Activated B cell treated with CpG ODN at 0.5 μM for 24 hours (primary cell): Measurements from ENCODE around the gene EDDM13. TPM values are rescaled to one million over a fixed set of nuclear protein-coding genes. Genes with fewer than 3 reads are reported as not detected.
"Not testable (repeated sequence)": the region's sequence is repeated elsewhere in the genome, so short reads cannot be mapped to it uniquely, and the experiment has no call there.

Experiments
- ATAC-seq: fragments of 200-7000 bp; cut with Tn5 transposase; one replicate; pipeline ENCODE4 v1.10.0; 2021; ENCODE audit warnings: low read depth, mild to moderate bottlenecking, moderate library complexity
- CTCF ChIA-PET: fragments of 350-600 bp; sonication (Branson Sonifier 250); formaldehyde crosslinking; loops from one replicate; lab custom pipeline; 2021; ENCODE audit warnings: antibody characterized with exemption; lab: Charles Lee
- POLR2A ChIA-PET: fragments of 350-600 bp; sonication (Branson Sonifier 250); formaldehyde crosslinking; loops from one replicate; lab custom pipeline; 2021; ENCODE audit warnings: antibody characterized with exemption; lab: Charles Lee
- DNase-seq: peaks from one replicate; pipeline ENCODE4 v3.0.0; 2022
- H3K27ac Mint-ChIP-seq: one replicate; pipeline ENCODE4 v1.8.0; 2020; ENCODE audit warnings: mixed read lengths
- H3K27me3 Mint-ChIP-seq: one replicate; pipeline ENCODE4 v1.8.0; 2021; ENCODE audit warnings: mixed read lengths
- H3K36me3 Mint-ChIP-seq: one replicate; pipeline ENCODE4 v1.8.0; 2021; ENCODE audit warnings: low read depth, mixed read lengths
- H3K4me1 Mint-ChIP-seq: one replicate; pipeline ENCODE4 v1.8.0; 2021; ENCODE audit warnings: mixed read lengths
- H3K4me3 Mint-ChIP-seq: one replicate; pipeline ENCODE4 v1.8.0; 2020; ENCODE audit warnings: mild to moderate bottlenecking, mixed read lengths
- H3K9me3 Mint-ChIP-seq: one replicate; pipeline ENCODE4 v1.8.0; 2020; ENCODE audit warnings: mixed read lengths
- intact Hi-C: fragments of 100-400 bp; cut with micrococcal nuclease; formaldehyde crosslinking; loops from one replicate; pipeline ENCODE4 v1.15.1; 2024
- total RNA-seq: library from RNA; stranded (reverse); gene quantifications from 2 replicates; pipeline ENCODE4 v1.2.3, GENCODE V29; 2022
- TF ChIP-seq, protein P1 (sequence below): fragments of 200-600 bp; IDR thresholded peaks from one replicate; pipeline ENCODE4 v1.8.0; 2022; ENCODE audit warnings: antibody characterized with exemption, mild to moderate bottlenecking

Gene EDDM13
- total RNA-seq, 1 donor from 2014 or later, result not detected

DNA sequence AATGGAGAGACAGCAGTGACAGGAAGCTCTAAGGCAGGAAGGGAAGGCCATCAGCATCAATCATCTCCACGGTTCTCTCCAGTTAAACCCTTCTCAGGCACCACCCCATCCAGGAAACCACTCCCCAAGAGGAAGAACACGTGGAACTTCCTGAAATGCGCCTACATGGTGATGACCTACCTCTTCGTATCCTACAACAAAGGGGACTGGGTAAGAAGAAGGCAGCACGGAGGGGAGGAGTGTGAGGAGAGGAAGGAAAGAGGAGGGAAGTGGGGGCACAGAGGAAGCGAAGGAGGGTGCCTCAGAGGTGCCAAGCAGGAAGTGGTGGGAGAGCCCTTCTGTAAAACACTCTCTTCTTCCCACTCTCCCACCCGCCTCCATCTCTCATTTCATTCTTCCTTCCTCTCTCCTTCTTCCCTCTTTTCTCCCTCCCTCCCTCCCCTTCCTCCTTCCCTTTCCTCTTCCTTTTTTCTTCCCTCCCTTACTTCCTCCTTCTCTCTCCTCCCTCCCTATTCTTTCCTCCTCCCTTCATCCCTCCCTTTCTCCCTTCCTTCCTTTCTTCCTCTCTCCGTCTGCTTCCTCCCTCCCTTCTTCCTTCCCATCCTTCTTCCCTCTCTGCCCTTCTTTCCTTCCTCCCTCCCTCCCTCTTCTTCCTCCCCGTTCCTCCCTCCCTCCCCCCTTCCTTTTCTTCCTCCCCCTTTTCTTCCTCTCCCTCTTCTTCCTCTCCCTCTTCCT, 29.5 kb downstream of the EDDM13 start:
- no peak for DNase-seq
- Mint-ChIP-seq H3K27me3 (no peaks in the 10 kb centered on the region), H3K4me1 (peaks cover 3% of the 10 kb centered on the region)

DNA sequence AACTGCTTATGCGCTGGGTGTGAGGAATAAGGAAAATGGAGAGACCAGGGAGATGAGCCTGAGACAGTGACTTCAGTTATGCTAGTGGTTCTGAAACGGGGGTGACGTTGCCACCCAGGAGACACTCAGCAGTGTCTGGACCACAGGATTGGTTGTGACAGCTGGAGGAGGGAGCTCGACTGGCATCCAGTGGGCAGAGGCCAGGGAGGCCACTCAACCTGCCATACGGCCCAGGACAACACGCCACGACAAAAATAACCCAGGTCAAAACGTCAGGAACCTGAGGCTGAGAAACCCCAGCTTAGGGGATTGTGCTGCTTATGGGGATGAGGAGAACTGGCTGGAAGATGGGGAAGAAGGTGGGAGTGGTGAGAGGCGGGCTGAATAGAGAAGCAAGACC, 31.7 kb downstream of the EDDM13 start:
- H3K36me3 Mint-ChIP-seq, result peaks cover 33% of the 10 kb centered on the region
- TF ChIP-seq, protein P1, sequence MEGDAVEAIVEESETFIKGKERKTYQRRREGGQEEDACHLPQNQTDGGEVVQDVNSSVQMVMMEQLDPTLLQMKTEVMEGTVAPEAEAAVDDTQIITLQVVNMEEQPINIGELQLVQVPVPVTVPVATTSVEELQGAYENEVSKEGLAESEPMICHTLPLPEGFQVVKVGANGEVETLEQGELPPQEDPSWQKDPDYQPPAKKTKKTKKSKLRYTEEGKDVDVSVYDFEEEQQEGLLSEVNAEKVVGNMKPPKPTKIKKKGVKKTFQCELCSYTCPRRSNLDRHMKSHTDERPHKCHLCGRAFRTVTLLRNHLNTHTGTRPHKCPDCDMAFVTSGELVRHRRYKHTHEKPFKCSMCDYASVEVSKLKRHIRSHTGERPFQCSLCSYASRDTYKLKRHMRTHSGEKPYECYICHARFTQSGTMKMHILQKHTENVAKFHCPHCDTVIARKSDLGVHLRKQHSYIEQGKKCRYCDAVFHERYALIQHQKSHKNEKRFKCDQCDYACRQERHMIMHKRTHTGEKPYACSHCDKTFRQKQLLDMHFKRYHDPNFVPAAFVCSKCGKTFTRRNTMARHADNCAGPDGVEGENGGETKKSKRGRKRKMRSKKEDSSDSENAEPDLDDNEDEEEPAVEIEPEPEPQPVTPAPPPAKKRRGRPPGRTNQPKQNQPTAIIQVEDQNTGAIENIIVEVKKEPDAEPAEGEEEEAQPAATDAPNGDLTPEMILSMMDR, result no peak
- POLR2A ChIA-PET, result no interaction called here
- no peaks in the 10 kb centered on the region for H3K9me3 Mint-ChIP-seq
- no peak for DNase-seq
- no peak overlapping the region for H3K4me3 Mint-ChIP-seq
- H3K27me3 Mint-ChIP-seq, result no peaks in the 10 kb centered on the region
- H3K27ac Mint-ChIP-seq, result no peak overlapping the region
- no peak for ATAC-seq
- CTCF ChIA-PET, result no interaction called here
- peaks cover 3% of the 10 kb centered on the region for H3K4me1 Mint-ChIP-seq
- intact Hi-C loops, result no loop called here

More for the DNA sequence above, 29.5 kb downstream of the EDDM13 start:
- POLR2A ChIA-PET, result no interaction called here
- H3K27ac Mint-ChIP-seq, result no peak overlapping the region
- H3K36me3 Mint-ChIP-seq, result peaks cover 36% of the 10 kb centered on the region
- CTCF ChIA-PET, result no interaction called here
- no peaks in the 10 kb centered on the region for H3K9me3 Mint-ChIP-seq
- no peak overlapping the region for H3K4me3 Mint-ChIP-seq
- ATAC-seq, result no peak
- intact Hi-C loops, result no loop called here
- TF ChIP-seq, protein P1, result no peak

DNA sequence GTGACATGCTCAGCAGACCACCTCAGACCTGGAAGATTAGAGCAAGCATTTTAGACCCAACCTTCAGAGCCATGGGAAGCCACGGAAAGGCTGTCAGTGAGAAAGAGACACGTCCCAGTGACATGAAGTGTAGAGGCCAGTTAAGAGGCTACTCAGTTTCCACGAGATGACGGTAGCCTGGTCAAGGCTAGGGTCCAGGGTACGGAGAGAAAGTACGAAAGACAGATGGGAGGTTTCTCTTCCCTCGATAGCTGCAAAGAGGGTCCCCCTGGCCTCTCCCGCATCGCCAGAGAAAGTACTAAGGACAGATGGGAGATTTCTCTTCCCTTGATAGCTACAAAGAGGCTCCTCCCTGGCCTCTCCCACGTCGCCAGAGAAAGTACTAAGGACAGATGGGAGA, 33.5 kb downstream of the EDDM13 start:
- H3K9me3 Mint-ChIP-seq, result no peaks in the 10 kb centered on the region
- TF ChIP-seq, protein P1, result no peak
- no peak overlapping the region for H3K4me3 Mint-ChIP-seq
- ChIA-PET POLR2A (no interaction called here), CTCF (no interaction called here)
- peaks cover 40% of the 10 kb centered on the region for H3K36me3 Mint-ChIP-seq
- no peak for ATAC-seq
- H3K27ac Mint-ChIP-seq, result no peak overlapping the region
- intact Hi-C loops, result no loop called here
- no peak for DNase-seq
- H3K4me1 Mint-ChIP-seq, result peaks cover 3% of the 10 kb centered on the region
- no peaks in the 10 kb centered on the region for H3K27me3 Mint-ChIP-seq

DNA sequence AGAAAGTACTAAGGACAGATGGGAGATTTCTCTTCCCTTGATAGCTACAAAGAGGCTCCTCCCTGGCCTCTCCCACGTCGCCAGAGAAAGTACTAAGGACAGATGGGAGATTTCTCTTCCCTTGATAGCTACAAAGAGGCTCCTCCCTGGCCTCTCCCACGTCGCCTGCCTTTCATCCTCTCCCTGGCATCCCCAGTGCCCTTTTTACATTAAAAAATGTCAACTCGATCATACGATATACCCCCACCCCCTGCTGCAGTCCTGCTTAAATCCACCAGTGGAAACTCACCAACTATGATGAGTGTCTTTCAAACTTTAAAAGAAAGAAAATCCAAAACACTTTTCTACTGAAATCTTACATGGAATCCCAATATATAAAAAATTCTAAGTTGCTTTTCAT, 34.5 kb downstream of the EDDM13 start:
- intact Hi-C loops, result not testable (repeated sequence)

DNA sequence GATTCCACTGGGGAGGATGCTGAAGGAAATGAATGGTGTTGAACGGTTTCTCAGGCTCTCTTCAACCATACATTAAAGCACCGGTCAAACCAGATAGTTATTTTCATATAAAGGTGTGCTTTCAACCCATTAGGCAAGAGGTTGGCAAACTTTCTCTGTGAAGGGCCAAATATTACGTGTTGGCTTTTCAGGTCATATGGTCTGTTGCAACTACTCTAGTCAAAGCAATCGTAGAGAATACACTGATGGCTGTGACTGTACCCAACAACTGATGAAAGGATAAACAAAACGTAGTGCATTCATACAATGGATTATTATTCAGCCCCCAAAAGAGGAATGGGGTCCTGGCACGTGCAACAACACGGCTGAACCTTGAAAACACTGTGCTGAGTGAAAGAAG, 36.2 kb downstream of the EDDM13 start:
- Mint-ChIP-seq H3K9me3 (no peaks in the 10 kb centered on the region), H3K27ac (no peak overlapping the region), H3K4me3 (no peak overlapping the region), H3K27me3 (no peaks in the 10 kb centered on the region), H3K4me1 (peaks cover 5% of the 10 kb centered on the region), H3K36me3 (peaks cover 44% of the 10 kb centered on the region)
- ChIA-PET POLR2A (no interaction called here), CTCF (no interaction called here)
- intact Hi-C loops, result no loop called here
- DNase-seq, result no peak
- ATAC-seq, result no peak
- TF ChIP-seq, protein P1, result no peak

More for the DNA sequence above, 34.5 kb downstream of the EDDM13 start:
- DNase-seq, H3K27ac Mint-ChIP-seq, H3K27me3 Mint-ChIP-seq, H3K4me1 Mint-ChIP-seq, POLR2A ChIA-PET, H3K4me3 Mint-ChIP-seq, ATAC-seq, CTCF ChIA-PET, H3K9me3 Mint-ChIP-seq: not testable (repeated sequence)
- H3K36me3 Mint-ChIP-seq, result peaks cover 44% of the 10 kb centered on the region
